DOHH2 (cell line): ENCODE data around the gene TTLL10.

Experiments
- H3F3A ChIP-seq: fragments of 200-600 bp; sonication (generic), shearing (Covaris generic); 2 replicates; pipeline ENCODE4 v1.6.0; 2016; ENCODE audit warnings: antibody characterized with exemption, mild to moderate bottlenecking; ENCODE audit not compliant: control insufficient read depth, insufficient read depth
- H3K27ac ChIP-seq: fragments of 200-600 bp; sonication (generic); 2 replicates; pipeline ENCODE4 v1.5.1; 2014; ENCODE audit warnings: low read depth, mild to moderate bottlenecking, low read length, moderate library complexity
- H3K27me3 ChIP-seq: fragments of 200-600 bp; sonication (generic); 2 replicates; pipeline ENCODE4 v1.6.1; 2014; ENCODE audit warnings: mild to moderate bottlenecking, low read length, mixed read lengths; ENCODE audit not compliant: control insufficient read depth
- H3K36me3 ChIP-seq: fragments of 200-600 bp; sonication (generic); 2 replicates; pipeline ENCODE4 v1.6.1; 2014; ENCODE audit warnings: mild to moderate bottlenecking, low read length, moderate library complexity, mixed read lengths; ENCODE audit not compliant: control insufficient read depth
- H3K4me1 ChIP-seq: fragments of 200-600 bp; sonication (generic); 2 replicates; pipeline ENCODE4 v1.6.1; 2014; ENCODE audit warnings: mild to moderate bottlenecking, low read length, mixed read lengths; ENCODE audit not compliant: control insufficient read depth
- H3K4me2 ChIP-seq: fragments of 200-600 bp; sonication (generic); 2 replicates; pipeline ENCODE4 v1.6.0; 2014; ENCODE audit warnings: mild to moderate bottlenecking, low read length, moderate library complexity
- H3K4me3 ChIP-seq: fragments of 200-600 bp; sonication (generic); 2 replicates; pipeline ENCODE4 v1.5.1; 2014; ENCODE audit warnings: mild to moderate bottlenecking, low read length, mixed read lengths
- H3K79me2 ChIP-seq: fragments of 200-600 bp; sonication (generic); 2 replicates; pipeline ENCODE4 v1.6.1; 2014; ENCODE audit warnings: mild to moderate bottlenecking, low read length, mixed read lengths; ENCODE audit not compliant: control insufficient read depth
- H3K9me2 ChIP-seq: fragments of 200-600 bp; sonication (generic); replicated peaks from 2 replicates; pipeline ENCODE4 v1.6.1; 2014; ENCODE audit warnings: mild to moderate bottlenecking, low read length, mixed read lengths; ENCODE audit not compliant: control insufficient read depth
- H3K9me3 ChIP-seq: fragments of 200-600 bp; sonication (generic); 2 replicates; pipeline ENCODE4 v1.6.1; 2014; ENCODE audit warnings: antibody characterized with exemption, low read length, mixed read lengths; ENCODE audit not compliant: control insufficient read depth, insufficient read depth
- H4K20me1 ChIP-seq: fragments of 200-600 bp; sonication (generic); 2 replicates; pipeline ENCODE4 v1.6.0; 2014; ENCODE audit warnings: low read depth, mild to moderate bottlenecking, antibody characterized with exemption, low read length, moderate library complexity; ENCODE audit not compliant: control insufficient read depth, insufficient read depth
- EZH2phosphoT487 ChIP-seq: fragments of 200-600 bp; sonication (generic); IDR thresholded peaks from 2 replicates; pipeline ENCODE4 v1.6.1; 2017; ENCODE audit warnings: borderline replicate concordance, mild to moderate bottlenecking, antibody characterized with exemption, low read length, moderate library complexity, mixed read lengths
- TF ChIP-seq, protein P1 (sequence below): fragments of 200-600 bp; sonication (generic); IDR thresholded peaks from one replicate; pipeline ENCODE4 v1.5.1; 2014; ENCODE audit warnings: antibody characterized with exemption, mild to moderate bottlenecking, low read depth, low read length; ENCODE audit not compliant: poor library complexity, severe bottlenecking

Gene TTLL10

DNA sequence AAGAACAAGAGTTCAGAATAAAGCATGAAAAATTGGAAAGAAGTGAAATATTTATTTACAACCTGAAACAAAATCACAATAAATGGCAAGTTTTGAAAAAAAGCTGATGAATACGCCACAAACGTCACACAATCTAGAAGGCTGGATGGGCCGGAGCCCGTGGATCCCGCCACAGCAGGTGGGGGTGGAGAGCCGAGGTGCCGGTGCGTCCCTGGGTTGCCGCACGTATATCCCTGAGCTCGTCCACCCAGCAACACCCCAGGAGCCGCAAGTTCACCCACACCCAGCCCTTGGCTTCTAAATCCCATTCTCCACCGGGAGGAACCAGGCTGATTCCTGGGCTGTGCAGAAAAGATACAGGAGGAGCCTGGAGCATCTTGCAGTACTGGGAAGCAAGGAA lies 25.6 kb upstream of the TTLL10 start:
- no peak overlapping the region for H3K27ac ChIP-seq
- no peaks in the 10 kb centered on the region for H3K36me3 ChIP-seq
- H3F3A ChIP-seq = peaks cover 12% of the 10 kb centered on the region
- H3K9me3 ChIP-seq = peaks cover 12% of the 10 kb centered on the region
- H3K4me3 ChIP-seq = no peak overlapping the region
- peaks cover 21% of the 10 kb centered on the region for H3K4me1 ChIP-seq
- H3K9me2 ChIP-seq = no peaks in the 10 kb centered on the region
- H3K4me2 ChIP-seq = no peak overlapping the region
- TF ChIP-seq EZH2phosphoT487 = no peak
- TF ChIP-seq, protein P1, sequence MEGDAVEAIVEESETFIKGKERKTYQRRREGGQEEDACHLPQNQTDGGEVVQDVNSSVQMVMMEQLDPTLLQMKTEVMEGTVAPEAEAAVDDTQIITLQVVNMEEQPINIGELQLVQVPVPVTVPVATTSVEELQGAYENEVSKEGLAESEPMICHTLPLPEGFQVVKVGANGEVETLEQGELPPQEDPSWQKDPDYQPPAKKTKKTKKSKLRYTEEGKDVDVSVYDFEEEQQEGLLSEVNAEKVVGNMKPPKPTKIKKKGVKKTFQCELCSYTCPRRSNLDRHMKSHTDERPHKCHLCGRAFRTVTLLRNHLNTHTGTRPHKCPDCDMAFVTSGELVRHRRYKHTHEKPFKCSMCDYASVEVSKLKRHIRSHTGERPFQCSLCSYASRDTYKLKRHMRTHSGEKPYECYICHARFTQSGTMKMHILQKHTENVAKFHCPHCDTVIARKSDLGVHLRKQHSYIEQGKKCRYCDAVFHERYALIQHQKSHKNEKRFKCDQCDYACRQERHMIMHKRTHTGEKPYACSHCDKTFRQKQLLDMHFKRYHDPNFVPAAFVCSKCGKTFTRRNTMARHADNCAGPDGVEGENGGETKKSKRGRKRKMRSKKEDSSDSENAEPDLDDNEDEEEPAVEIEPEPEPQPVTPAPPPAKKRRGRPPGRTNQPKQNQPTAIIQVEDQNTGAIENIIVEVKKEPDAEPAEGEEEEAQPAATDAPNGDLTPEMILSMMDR = no peak
- H3K27me3 ChIP-seq = no peaks in the 10 kb centered on the region
- no peaks in the 10 kb centered on the region for H4K20me1 ChIP-seq
- no peaks in the 10 kb centered on the region for H3K79me2 ChIP-seq

DNA sequence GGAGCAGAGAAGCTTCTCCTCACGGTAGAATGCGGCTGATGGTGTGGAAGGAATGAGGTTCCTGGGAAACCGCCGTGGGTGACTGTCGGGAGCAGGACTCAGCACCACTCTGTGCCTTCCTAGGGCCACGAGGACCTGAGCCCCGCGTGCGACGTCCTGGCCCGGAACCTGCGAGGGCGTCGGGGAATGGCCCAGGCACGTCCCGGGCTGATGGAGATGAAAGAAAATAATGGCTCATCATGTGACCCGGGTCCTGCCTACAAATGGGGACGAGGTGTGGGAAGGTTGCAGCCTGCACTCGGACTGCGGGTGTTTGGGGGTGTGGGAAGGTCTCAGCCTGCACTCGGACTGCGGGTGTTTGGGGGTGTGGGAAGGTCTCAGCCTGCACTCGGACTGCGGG lies 25.1 kb upstream of the TTLL10 start:
- Histone ChIP-seq H4K20me1 (no peaks in the 10 kb centered on the region), H3K4me1 (peaks cover 16% of the 10 kb centered on the region), H3K9me2 (no peaks in the 10 kb centered on the region), H3K27me3 (no peaks in the 10 kb centered on the region), H3K9me3 (peaks cover 18% of the 10 kb centered on the region), H3K79me2 (no peaks in the 10 kb centered on the region), H3K36me3 (no peaks in the 10 kb centered on the region), H3K4me3 (no peak overlapping the region), H3F3A (peaks cover 17% of the 10 kb centered on the region), H3K4me2 (no peak overlapping the region), H3K27ac (no peak overlapping the region)
- no peak for TF ChIP-seq EZH2phosphoT487
- TF ChIP-seq, protein P1 = no peak

DNA sequence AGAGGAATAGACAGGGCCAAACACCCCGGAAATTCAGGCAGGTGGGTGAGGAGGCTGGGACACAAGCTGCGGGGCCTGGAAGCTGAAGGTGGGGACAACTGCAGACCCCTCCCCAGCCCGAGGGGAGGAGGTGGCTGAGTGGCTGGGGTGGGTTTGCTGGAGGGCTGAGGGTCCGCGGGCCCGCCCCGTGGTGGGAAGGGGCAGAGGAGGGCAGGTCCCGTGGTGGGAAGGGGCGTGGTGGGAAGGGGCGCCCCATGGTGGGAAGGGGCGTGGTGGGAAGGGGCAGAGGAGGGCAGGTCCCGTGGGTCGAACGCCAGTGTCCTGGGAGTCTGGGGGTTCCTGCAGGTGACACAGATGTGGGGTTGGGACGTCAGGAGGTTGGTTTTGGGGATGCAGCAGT lies 24.3 kb upstream of the TTLL10 start:
- H3K27me3 ChIP-seq = no peaks in the 10 kb centered on the region
- H3K9me3 ChIP-seq = peaks cover 22% of the 10 kb centered on the region
- TF ChIP-seq, protein P1 = no peak
- no peak for TF ChIP-seq EZH2phosphoT487
- H3K79me2 ChIP-seq = no peaks in the 10 kb centered on the region
- H3K9me2 ChIP-seq = no peaks in the 10 kb centered on the region
- no peak overlapping the region for H3K4me3 ChIP-seq
- H3K4me2 ChIP-seq = no peak overlapping the region
- no peak overlapping the region for H3K27ac ChIP-seq
- H3K36me3 ChIP-seq = no peaks in the 10 kb centered on the region
- peaks cover 20% of the 10 kb centered on the region for H3F3A ChIP-seq
- H4K20me1 ChIP-seq = no peaks in the 10 kb centered on the region
- H3K4me1 ChIP-seq = peaks cover 7% of the 10 kb centered on the region
